ENCODE results near the gene ITGA5. TPM values are rescaled to one million over a fixed set of nuclear protein-coding genes. Genes with fewer than 3 reads are reported as not detected.

The ITGA5 gene
- total and polyA plus RNA-seq, 2 experiments from 2014 or later, result 7.3 to 23.7 TPM

DNA sequence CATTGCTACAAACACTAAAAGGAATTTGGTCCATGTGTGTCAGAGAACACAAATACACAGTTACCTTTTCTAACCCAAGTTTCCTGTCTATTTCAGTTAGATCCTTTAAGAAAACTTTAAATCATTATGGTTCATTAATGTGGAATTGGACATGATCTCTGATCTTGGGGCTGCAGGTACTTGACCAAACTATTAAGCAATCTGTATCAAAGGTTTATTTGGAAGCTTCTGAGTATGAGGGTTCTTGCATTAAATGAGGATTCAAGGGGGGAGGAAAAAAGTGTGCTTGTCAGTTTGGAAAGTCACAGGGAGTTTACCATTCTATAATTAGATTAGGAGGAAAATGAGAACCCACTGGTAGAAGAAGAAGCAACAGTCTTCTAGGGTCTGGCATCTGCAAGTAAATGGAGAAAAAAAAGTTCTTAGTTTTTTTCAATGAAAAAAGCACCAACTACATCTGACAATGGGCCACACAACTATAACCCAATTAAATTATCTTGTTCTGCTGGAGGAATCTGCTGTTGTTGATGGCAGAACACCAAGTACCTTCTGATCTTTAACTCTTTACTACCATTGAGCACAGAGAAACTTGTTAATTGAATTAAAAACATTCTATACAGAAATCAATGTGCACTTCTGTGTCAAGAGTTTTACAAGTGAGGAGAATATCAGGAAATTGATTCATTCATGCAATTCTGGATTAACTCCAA is 36.8 kb upstream of the ITGA5 start (continued):
- no peak for TF ChIP-seq REST (IDR thresholded peaks at IDR 0.05; ENCODE audit: unreplicated experiment)
- no peak for TF ChIP-seq ZNF114 (CRISPR knock-in tag; IDR thresholded peaks at IDR 0.05)
- TF ChIP-seq POLR2AphosphoS5 (IDR thresholded peaks at IDR 0.05; ENCODE audit: low read depth), result no peak
- TF ChIP-seq EZH2 (IDR thresholded peaks at IDR 0.05; ENCODE audit: low read depth, unreplicated experiment), result no peak
- TF ChIP-seq JUNB (IDR thresholded peaks at IDR 0.05; ENCODE audit: unreplicated experiment), result no peak
- TF ChIP-seq CREB1 (CRISPR knock-in tag; IDR thresholded peaks at IDR 0.05; ENCODE audit: low read depth), result no peak
- TF ChIP-seq CTCF (conservative IDR thresholded peaks at IDR 0.05; ENCODE audit: low read depth in 2 of 2), result no peak

GRCh38 chr12:54452628-54453027 is 33.6 kb upstream of the ITGA5 start:
- peaks cover 100% of the 10 kb centered on the region for H3K27me3 ChIP-seq (ENCODE audit: insufficient read depth)
- H3K36me3 Mint-ChIP-seq (ENCODE audit: low read depth), result no peaks in the 10 kb centered on the region
- no peaks in the 10 kb centered on the region for H3K36me3 ChIP-seq (ENCODE audit: insufficient read depth)
- DNase-seq (ENCODE audit: low spot score), result peak; percentile 70
- peak; percentile 94 for ATAC-seq
- no peaks in the 10 kb centered on the region for H3K79me2 ChIP-seq (replicated peaks; ENCODE audit: insufficient read depth)
- H3K27ac ChIP-seq (ENCODE audit: low read depth), result no peak overlapping the region
- peaks cover 11% of the 10 kb centered on the region; the same call in 1 of the 2 replicates for H4K20me1 ChIP-seq (replicated peaks; ENCODE audit: insufficient read depth)
- H3K9me3 Mint-ChIP-seq, result no peaks in the 10 kb centered on the region
- no peaks in the 10 kb centered on the region for H3F3A ChIP-seq (replicated peaks; ENCODE audit: low read depth)
- no peak overlapping the region for H2AFZ ChIP-seq
- no peak overlapping the region for H3K4me3 ChIP-seq
- peak; percentile 87 for TF ChIP-seq NANOG (IDR thresholded peaks at IDR 0.05; ENCODE audit: borderline replicate concordance)
- no peak for TF ChIP-seq ZNF331 (CRISPR knock-in tag; IDR thresholded peaks at IDR 0.05; ENCODE audit: low read depth)
- no peak for TF ChIP-seq EZH2 (IDR thresholded peaks at IDR 0.05; ENCODE audit: low read depth, unreplicated experiment)
- no peak for TF ChIP-seq CTCF (conservative IDR thresholded peaks at IDR 0.05; ENCODE audit: low read depth in 2 of 2)
- H3K9me2 ChIP-seq (ENCODE audit: insufficient read depth), result no peaks in the 10 kb centered on the region
- H3K27me3 Mint-ChIP-seq (ENCODE audit: insufficient read depth, low read depth, poor library complexity), result peaks cover 98% of the 10 kb centered on the region
- no peak overlapping the region for H3K27ac Mint-ChIP-seq
- no peak overlapping the region for H3K4me3 Mint-ChIP-seq
- peaks cover 21% of the 10 kb centered on the region for H3K4me1 Mint-ChIP-seq
- H3K4me2 ChIP-seq, result no peak overlapping the region
- no peaks in the 10 kb centered on the region; the same call in 1 of the 2 replicates for H3K4me1 ChIP-seq (ENCODE audit: insufficient read depth)
